Measurements from ENCODE around the gene PTPRZ1.

Gene PTPRZ1

DNA sequence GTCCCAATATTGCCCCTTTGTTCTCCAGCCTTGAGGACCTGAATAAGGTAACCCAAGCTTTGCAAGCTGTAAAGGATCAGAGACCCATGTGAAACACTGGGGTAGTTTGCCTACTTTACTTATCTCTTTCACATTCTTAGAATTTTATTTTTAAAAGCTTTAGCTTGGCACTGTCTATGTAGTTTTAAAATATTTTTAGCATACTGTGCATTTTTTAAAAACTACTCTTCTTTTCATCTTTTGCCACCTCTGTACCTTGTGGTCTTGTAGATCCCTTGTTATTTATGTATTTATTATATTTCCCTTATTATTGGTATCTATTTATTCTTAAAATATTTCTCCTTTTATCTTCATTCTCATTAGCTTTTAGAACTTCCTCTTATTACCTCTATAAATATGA lies 12.0 kb upstream of the PTPRZ1 start:
- TF ChIP-seq EP300 (IDR thresholded peaks at IDR 0.05; ENCODE audit: borderline replicate concordance) (no peak), TAF1 (IDR thresholded peaks at IDR 0.05; ENCODE audit: low read depth) (no peak), NFIC (IDR thresholded peaks at IDR 0.05) (no peak)
- TF ChIP-seq, protein P1, sequence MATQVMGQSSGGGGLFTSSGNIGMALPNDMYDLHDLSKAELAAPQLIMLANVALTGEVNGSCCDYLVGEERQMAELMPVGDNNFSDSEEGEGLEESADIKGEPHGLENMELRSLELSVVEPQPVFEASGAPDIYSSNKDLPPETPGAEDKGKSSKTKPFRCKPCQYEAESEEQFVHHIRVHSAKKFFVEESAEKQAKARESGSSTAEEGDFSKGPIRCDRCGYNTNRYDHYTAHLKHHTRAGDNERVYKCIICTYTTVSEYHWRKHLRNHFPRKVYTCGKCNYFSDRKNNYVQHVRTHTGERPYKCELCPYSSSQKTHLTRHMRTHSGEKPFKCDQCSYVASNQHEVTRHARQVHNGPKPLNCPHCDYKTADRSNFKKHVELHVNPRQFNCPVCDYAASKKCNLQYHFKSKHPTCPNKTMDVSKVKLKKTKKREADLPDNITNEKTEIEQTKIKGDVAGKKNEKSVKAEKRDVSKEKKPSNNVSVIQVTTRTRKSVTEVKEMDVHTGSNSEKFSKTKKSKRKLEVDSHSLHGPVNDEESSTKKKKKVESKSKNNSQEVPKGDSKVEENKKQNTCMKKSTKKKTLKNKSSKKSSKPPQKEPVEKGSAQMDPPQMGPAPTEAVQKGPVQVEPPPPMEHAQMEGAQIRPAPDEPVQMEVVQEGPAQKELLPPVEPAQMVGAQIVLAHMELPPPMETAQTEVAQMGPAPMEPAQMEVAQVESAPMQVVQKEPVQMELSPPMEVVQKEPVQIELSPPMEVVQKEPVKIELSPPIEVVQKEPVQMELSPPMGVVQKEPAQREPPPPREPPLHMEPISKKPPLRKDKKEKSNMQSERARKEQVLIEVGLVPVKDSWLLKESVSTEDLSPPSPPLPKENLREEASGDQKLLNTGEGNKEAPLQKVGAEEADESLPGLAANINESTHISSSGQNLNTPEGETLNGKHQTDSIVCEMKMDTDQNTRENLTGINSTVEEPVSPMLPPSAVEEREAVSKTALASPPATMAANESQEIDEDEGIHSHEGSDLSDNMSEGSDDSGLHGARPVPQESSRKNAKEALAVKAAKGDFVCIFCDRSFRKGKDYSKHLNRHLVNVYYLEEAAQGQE (IDR thresholded peaks at IDR 0.05; ENCODE audit: low read depth), result no peak

DNA sequence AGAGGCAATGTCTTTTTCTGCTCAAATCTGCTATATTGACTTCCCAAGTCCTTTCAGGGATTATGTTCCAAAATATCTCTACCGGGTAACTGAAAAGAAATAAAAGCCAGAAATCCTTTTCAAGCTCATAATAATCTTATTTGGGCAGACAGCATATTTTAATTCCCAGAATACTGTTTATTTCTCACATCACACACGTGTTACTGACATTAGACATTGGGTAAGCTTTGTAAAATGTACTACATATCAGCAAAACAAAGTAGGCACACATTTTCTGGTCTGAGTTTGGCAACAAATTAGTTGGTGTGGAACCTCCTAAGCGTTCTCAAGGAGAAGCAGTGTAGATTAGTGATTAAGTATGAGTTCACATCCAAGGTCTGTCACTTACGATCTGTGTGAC lies 10.4 kb upstream of the PTPRZ1 start:
- TF ChIP-seq, protein P1 (IDR thresholded peaks at IDR 0.05; ENCODE audit: low read depth), result no peak
- no peak for TF ChIP-seq YY1 (IDR thresholded peaks at IDR 0.05; ENCODE audit: low read depth)

DNA sequence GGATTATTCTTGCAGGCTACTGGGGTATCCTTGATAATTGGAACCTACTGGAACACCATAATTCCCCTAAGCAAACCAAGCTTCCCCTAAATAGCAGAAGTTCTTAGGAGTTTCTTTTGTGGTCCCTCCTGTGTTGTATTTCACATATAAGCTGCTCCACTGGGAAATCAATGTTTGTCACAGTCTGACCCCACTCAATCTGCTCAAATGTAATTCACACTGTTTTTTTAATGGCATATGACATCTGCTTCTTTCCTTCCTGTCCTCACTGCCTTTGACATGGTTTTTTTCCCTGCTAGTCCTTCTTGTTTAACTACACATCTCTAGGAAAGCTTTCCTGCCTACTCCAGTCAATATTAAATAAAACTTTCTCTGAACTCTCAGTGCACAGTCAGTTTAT lies 1.8 kb upstream of the PTPRZ1 start:
- TF ChIP-seq EGR1 (IDR thresholded peaks at IDR 0.05) (no peak), EP300 (IDR thresholded peaks at IDR 0.05; ENCODE audit: borderline replicate concordance) (no peak), ZBTB7A (IDR thresholded peaks at IDR 0.05; ENCODE audit: low read depth) (no peak), TAF1 (IDR thresholded peaks at IDR 0.05; ENCODE audit: low read depth) (no peak), TEAD4 (IDR thresholded peaks at IDR 0.05) (no peak), CEBPB (IDR thresholded peaks at IDR 0.05) (no peak), TCF12 (IDR thresholded peaks at IDR 0.05; ENCODE audit: low read depth) (no peak), FOXM1 (IDR thresholded peaks at IDR 0.05; ENCODE audit: borderline replicate concordance, low read depth) (no peak), YY1 (IDR thresholded peaks at IDR 0.05; ENCODE audit: low read depth) (no peak), CREB1 (IDR thresholded peaks at IDR 0.05; ENCODE audit: low read depth) (no peak)
- TF ChIP-seq, protein P1 (IDR thresholded peaks at IDR 0.05; ENCODE audit: low read depth), result no peak
- TF ChIP-seq, protein P2, sequence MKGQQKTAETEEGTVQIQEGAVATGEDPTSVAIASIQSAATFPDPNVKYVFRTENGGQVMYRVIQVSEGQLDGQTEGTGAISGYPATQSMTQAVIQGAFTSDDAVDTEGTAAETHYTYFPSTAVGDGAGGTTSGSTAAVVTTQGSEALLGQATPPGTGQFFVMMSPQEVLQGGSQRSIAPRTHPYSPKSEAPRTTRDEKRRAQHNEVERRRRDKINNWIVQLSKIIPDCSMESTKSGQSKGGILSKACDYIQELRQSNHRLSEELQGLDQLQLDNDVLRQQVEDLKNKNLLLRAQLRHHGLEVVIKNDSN (IDR thresholded peaks at IDR 0.05), result no peak

DNA sequence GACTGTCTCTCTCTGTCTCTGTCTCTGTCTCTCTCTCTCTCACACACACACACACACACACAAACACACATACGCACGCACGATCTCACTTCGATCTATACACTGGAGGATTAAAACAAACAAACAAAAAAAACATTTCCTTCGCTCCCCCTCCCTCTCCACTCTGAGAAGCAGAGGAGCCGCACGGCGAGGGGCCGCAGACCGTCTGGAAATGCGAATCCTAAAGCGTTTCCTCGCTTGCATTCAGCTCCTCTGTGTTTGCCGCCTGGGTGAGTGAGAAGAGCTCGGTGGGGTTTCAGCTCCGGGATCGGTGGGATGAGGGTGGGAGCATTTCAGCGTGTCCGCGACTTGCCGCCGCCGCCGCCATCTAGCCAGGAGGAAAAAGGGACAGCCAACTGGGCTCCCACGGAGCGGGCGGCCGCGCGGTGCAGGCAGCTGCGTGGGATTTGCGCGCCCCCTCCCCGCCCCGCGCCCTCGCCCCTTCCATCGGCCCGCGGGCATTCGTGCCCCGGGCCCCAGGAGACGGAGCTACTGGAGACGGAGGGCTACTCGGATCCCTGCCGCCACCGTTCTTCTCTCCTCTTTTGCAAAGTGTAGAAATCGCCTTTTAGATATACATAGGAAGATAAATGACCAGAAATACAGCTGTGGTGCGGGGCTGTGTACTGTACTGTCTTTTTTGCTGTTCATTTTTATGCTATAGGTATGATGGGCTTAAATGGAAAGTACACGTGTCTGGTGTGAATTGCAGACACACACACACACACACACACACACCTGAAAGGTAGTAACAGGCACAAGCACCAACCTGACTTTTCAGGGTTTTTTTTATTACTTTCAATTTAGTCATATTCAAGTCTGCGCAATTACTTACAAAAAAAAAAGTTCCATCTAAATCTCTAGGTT lies 581 bp downstream of the PTPRZ1 start:
- TF ChIP-seq YY1 (IDR thresholded peaks at IDR 0.05; ENCODE audit: low read depth), result no peak
- TF ChIP-seq CEBPB (IDR thresholded peaks at IDR 0.05), result no peak
- TF ChIP-seq TEAD4 (IDR thresholded peaks at IDR 0.05), result no peak
- TF ChIP-seq, protein P3, sequence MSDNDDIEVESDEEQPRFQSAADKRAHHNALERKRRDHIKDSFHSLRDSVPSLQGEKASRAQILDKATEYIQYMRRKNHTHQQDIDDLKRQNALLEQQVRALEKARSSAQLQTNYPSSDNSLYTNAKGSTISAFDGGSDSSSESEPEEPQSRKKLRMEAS (IDR thresholded peaks at IDR 0.05), result no peak

DNA sequence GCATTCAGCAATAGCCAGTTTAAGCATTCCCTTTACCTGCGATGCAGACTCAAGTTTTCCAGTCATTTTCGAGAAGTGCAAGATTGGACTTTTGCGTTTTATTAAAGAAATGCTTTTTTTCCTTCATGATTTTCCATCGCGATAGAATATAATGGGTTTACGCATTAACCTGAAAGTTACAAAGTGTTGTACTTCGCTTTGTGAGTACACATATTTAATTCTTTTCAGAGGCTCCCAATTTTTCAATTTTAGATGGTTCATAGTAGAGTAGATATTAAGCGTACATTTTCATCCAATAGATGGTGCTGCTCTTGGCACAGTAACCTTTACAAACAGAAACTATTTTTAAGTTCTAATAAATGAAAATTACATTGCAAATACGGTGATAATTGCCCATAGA lies 1.3 kb downstream of the PTPRZ1 start:
- TF ChIP-seq TEAD4 (IDR thresholded peaks at IDR 0.05) (no peak), YY1 (IDR thresholded peaks at IDR 0.05; ENCODE audit: low read depth) (no peak), NFIC (IDR thresholded peaks at IDR 0.05) (no peak), TCF12 (IDR thresholded peaks at IDR 0.05; ENCODE audit: low read depth) (no peak)
- TF ChIP-seq, protein P2 (IDR thresholded peaks at IDR 0.05), result no peak

DNA sequence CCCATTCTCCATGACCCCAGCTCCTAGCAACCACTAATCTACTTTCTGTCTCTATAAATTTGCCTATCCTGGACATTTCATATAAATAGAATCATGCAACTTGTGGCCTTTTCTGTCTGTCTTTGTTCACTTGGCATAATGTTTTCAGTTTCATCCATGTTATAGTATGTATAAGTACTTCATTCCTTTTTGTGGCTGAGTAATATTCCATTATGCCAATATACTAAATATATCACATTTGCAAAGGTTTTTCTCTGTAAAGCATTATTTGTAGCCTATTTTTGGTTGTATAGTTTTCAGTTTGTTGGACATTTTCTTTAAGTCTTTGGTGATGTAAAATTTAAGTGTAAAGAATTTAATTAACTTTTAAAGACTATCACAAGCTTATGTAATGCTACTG lies 2.2 kb downstream of the PTPRZ1 start:
- no peak for TF ChIP-seq NFIC (IDR thresholded peaks at IDR 0.05)
- no peak for TF ChIP-seq TAF1 (IDR thresholded peaks at IDR 0.05; ENCODE audit: low read depth)
- TF ChIP-seq, protein P2 (IDR thresholded peaks at IDR 0.05), result no peak
- TF ChIP-seq EP300 (IDR thresholded peaks at IDR 0.05; ENCODE audit: borderline replicate concordance), result no peak
- TF ChIP-seq TEAD4 (IDR thresholded peaks at IDR 0.05), result no peak
- no peak for TF ChIP-seq EGR1 (IDR thresholded peaks at IDR 0.05)
- TF ChIP-seq CEBPB (IDR thresholded peaks at IDR 0.05), result no peak
